ENCODE data around the gene ATP5F1E.

- TF ChIP-seq CTCF (IDR thresholded peaks at IDR 0.05; ENCODE audit: low read length), result no peak
- no peak for TF ChIP-seq EZH2 (IDR thresholded peaks at IDR 0.05; ENCODE audit: borderline replicate concordance, low read length)
Measured at GRCh38 chr20:59001449-59002171, 30.5 kb downstream of the ATP5F1E start.
